ENCODE data around the gene HPGD.

- TF ChIP-seq POLR2A (IDR thresholded peaks at IDR 0.05): no peak
- TF ChIP-seq, protein P1, sequence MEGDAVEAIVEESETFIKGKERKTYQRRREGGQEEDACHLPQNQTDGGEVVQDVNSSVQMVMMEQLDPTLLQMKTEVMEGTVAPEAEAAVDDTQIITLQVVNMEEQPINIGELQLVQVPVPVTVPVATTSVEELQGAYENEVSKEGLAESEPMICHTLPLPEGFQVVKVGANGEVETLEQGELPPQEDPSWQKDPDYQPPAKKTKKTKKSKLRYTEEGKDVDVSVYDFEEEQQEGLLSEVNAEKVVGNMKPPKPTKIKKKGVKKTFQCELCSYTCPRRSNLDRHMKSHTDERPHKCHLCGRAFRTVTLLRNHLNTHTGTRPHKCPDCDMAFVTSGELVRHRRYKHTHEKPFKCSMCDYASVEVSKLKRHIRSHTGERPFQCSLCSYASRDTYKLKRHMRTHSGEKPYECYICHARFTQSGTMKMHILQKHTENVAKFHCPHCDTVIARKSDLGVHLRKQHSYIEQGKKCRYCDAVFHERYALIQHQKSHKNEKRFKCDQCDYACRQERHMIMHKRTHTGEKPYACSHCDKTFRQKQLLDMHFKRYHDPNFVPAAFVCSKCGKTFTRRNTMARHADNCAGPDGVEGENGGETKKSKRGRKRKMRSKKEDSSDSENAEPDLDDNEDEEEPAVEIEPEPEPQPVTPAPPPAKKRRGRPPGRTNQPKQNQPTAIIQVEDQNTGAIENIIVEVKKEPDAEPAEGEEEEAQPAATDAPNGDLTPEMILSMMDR (IDR thresholded peaks at IDR 0.05): no peak
These were observed 57.3 kb downstream of the HPGD start for GRCh38 chr4:174464949-174465348.
